GM18951 (cell line): Measurements from ENCODE around the gene NCOA5.

Experiments used
- POLR2A ChIP-seq: IDR thresholded peaks from 4 replicates; pipeline ENCODE4 v1.6.1; 2011; ENCODE audit warnings: mild to moderate bottlenecking; ENCODE audit not compliant: insufficient read length, insufficient read depth; ENCODE audit errors: extremely low read depth
- in situ Hi-C: fragments of 300-500 bp; cut with MboI; formaldehyde crosslinking; loops from one replicate; pipeline ENCODE4 v1.12.0; 2022; ENCODE audit warnings: low sequenced_read_pairs, mixed read lengths, inconsistent platforms; ENCODE audit not compliant: unreplicated experiment

NCOA5 gene

DNA sequence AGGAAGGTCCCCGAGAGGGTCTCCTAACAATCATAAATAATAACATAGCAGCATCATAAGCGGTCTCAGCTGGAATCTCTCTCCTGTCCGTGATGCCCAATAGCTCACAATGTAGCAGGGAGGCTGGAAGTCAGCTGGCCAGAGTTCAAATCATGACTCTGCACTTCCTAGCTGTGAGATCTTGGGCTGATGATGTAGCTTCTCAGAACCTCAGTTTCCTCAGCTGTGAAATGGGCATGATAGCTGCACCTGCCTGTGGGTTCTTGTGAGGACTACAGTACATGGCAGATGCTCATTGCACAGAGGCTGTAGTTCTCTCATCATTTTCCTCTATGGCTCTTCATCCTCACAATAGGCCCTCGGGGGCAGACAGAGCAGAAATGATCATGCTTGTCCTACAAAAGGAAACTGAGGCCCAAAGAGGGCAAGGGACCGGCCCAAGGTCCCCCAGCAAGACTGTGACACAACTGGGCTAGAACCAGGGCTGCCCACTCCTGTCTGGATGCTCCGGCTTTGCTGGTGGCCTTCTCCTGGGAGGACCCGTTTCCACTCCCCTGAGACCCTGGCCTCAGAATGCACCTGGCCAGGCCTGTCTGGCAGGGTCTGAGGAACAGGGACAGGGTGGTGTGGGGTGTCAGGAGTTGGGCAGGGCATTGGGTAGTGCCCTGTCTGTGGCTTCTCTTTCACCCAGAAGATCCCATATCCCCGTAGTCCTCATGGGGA, 43.0 kb downstream of the NCOA5 start:
- TF ChIP-seq POLR2A, result no peak
- in situ Hi-C loops, result no loop called here

- TF ChIP-seq POLR2A, result no peak
- in situ Hi-C loops, result no loop called here
These were observed 44.9 kb downstream of the NCOA5 start for GRCh38 chr20:46044896-46045295.

DNA sequence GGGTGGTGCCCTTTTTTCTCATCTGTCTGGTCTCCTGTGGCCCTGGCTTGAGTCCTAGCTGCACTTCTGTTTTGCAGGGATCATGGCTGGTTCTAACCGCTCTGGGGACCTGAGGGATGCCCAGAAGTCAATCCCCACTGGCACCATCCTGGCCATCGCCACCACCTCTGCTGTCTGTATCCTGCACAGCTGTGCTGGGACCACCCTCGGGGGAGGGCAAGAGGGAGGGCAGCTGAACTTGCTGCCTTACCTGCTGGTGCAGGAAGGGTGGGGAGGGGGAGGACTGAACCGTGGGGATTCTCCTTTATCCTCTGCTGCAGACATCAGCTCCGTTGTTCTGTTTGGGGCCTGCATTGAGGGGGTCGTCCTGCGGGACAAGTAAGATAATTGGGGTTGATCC, 46.2 kb downstream of the NCOA5 start:
- in situ Hi-C loops, result no loop called here
- TF ChIP-seq POLR2A, result no peak

DNA sequence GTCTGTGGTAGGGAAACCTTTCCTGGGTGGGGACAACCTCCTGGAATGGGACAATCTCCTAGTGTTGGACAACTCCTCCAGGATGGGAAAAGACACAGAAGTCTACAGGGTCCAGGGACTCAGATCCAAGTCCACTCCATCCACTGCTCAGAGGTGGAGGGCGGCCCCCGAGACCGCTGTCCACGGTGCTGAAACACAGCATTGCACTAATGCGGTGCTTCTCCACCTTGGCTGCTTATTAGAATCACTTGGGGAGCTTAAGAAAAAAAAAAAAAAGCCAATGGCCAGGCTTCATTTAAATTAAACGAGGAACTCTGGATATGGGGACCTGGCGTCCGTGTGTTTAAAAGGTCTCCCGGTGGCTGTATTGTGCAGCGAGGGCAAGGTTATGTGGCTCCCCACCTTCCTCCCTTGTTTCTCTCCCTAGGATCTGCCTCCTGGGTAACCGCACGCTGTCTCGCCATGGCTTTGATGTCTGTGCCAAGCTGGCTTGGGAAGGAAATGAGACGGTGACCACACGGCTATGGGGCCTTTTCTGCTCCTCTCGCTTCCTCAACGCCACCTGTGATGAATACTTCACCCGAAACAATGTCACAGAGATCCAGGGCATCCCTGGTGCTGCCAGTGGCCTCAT, 48.7 kb downstream of the NCOA5 start:
- no peak for TF ChIP-seq POLR2A
- in situ Hi-C loops, result no loop called here

- TF ChIP-seq POLR2A, result no peak
- in situ Hi-C loops, result no loop called here
These were observed 52.7 kb downstream of the NCOA5 start for GRCh38 chr20:46037036-46037435.

GRCh38 chr20:46036370-46036769, 53.4 kb downstream of the NCOA5 start:
- no peak for TF ChIP-seq POLR2A
- in situ Hi-C loops, result no loop called here

DNA sequence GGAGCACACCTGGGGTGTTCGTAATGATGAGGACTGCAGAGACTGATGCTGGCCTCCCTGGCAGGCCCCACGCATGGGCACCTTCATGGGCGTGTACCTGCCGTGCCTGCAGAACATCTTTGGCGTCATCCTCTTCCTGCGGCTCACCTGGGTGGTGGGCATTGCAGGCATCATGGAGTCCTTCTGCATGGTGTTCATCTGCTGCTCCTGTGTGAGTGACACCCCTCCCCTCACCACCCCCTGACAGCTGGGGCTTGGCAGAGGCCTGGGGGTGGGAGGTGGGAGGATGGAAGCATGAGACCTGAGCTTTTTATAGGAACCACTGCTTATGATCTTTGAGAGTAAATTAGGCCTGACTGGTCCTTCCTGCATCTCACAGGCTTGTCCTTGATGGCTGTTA, 54.0 kb downstream of the NCOA5 start:
- no peak for TF ChIP-seq POLR2A
- in situ Hi-C loops, result no loop called here

DNA sequence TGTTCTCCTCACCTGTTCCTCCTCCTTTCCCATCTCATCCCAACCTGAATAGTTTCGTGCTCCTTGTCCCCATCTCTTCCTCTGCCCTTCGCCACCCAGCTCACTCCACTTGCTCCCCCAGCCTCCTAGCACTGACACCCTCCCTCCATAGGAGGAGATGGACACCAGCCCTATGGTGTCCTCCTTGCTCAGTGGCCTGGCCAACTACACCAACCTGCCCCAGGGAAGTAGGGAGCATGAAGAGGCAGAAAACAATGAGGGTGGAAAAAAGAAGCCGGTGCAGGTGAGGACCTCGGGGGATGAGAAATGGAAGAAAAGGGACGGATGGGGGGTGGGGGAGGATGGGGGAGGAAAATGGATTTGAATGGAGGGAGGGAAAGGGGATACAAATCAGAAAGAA, 54.5 kb downstream of the NCOA5 start:
- in situ Hi-C loops, result no loop called here
- TF ChIP-seq POLR2A, result no peak

GRCh38 chr20:46034039-46034438, 55.7 kb downstream of the NCOA5 start:
- in situ Hi-C loops, result no loop called here
- TF ChIP-seq POLR2A, result no peak

DNA sequence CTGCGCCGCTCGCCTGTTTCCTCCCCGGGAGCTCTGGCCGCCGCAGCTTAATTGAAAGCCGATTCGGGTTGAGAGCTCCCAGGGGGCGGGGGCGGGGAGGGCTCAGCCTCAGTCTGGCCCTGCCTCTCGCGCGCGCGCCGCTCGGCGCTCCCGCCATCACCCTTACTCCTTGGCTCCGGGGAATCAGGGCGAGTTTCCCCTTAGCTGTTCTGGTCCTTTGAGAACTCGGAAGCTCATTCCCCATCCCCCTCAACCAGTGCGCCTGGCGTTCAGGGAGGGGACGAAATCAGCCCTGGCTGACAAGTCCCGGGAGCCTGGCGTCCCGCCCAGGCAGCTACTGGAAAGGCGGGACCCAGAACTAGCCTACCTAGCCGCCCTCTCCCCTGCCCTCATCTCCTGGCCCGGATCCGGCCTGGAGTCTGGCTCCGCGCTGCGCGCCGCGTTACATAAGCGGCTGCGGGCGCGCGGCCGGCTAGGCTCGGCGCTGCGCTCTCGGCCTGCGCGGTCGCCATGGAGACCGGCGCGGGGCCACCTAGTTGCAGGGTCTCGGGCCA, 58.0 kb downstream of the NCOA5 start:
- in situ Hi-C loops, result no loop called here
- no peak for TF ChIP-seq POLR2A

GRCh38 chr20:46031014-46031569, 58.7 kb downstream of the NCOA5 start:
- in situ Hi-C loops, result no loop called here
- TF ChIP-seq POLR2A, result no peak

DNA sequence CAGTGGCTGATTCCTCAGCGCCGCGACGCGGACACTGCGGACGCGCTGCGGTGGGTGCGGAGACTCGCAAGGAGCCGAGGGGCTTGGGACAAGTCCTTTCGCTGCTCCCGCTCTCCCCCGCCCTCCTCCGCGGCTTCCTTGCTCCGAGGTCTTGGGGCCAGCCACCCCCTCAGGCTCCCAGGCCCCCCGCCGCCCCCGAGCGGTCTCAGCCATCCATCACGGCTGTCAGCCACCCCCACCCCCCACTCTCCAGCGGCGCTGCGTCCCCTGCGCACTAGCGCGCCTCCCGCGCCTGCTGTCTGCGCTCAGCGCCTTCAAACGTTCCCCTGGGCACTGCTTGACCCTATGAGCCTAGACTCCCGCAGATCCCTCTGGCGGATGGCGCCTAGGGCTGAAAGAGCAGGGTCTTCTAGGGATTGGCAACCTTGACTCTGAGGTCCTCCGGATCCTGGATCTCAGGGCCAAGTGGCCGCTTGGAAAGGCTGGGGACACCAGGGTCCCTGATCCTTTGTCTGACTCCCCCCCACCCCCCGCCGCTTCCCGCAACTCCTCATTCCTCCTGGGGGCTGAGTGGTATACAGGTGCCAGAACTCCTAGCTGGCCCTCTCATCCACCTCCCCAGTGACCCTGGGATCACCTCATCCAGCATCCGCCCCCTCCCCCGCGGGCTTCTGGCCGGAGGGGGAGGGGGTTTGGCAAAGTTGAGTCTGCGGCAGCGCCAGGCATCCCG, 59.3 kb downstream of the NCOA5 start:
- in situ Hi-C loops, result no loop called here
- TF ChIP-seq POLR2A, result no peak

- in situ Hi-C loops, result no loop called here
- no peak for TF ChIP-seq POLR2A
These were observed 60.9 kb downstream of the NCOA5 start, which contains the start of gene SLC12A5 for GRCh38 chr20:46028772-46029371. SLC12A5 (plus strand) TSS chr20:46029215; CDS start chr20:46029345, 130 bp downstream.

- in situ Hi-C loops, result no loop called here
- TF ChIP-seq POLR2A, result no peak
These were observed 61.7 kb downstream of the NCOA5 start for GRCh38 chr20:46028110-46028509.
